ENCODE measurements around the gene CRB2. TPM values are rescaled to one million over a fixed set of nuclear protein-coding genes. Genes with fewer than 3 reads are reported as not detected.

Gene CRB2
- total and polyA plus RNA-seq, 2 of the 4 experiments (the other 2 are of a cell fraction), result not detected

DNA sequence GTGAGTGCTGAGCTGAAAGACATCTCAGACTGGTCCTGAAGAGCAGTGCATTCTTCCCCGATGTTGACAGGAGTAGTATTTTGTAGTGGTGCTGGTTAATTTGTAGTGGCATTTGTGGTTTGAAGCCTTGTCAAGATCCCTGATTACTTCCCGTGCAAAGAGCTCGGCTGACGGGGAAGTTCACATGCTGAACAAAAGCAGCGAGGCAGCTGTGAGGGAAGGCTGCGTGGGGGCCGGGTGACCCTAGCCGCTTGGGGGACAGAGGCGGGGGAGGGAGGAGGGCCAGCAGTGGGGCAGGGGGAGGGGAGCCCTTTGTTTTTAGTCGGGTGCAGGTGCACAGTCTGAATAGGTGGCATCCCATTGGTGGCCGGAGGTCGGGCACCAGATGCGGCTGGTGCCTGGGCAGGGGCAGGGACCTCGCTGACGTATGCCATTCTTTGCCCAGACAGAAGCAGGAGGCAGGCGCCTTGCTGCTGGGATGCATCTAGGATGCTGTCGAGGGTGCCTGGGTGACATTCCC, 64.7 kb downstream of the CRB2 start:
- Histone ChIP-seq H4K8ac (ENCODE audit: low read depth in 2 of 2, low read length in 2 of 2) (no peak overlapping the region), H2AK9ac (replicated peaks; ENCODE audit: low read depth, low read length, poor library complexity) (no peak overlapping the region), H4K5ac (ENCODE audit: low read depth, low read length) (no peak overlapping the region), H2BK15ac (ENCODE audit: low read depth, low read length) (no peak overlapping the region), H3K4me2 (ENCODE audit: low read depth, low read length) (no peak overlapping the region), H3K4me1 (ENCODE audit: control insufficient read depth, insufficient read depth, low read length) (no peaks in the 10 kb centered on the region), H2AK5ac (ENCODE audit: low read depth, low read length) (no peak overlapping the region), H4K20me1 (ENCODE audit: insufficient read depth, low read length) (no peaks in the 10 kb centered on the region), H3K36me3 (ENCODE audit: control insufficient read depth, insufficient read depth, low read length) (no peaks in the 10 kb centered on the region), H3K23ac (ENCODE audit: low read depth, low read length) (no peak overlapping the region), H2BK20ac (ENCODE audit: low read depth, low read length) (no peak overlapping the region), H3K9me3 (ENCODE audit: control insufficient read depth, insufficient read depth, low read length) (no peaks in the 10 kb centered on the region), H3K79me1 (ENCODE audit: low read depth in 1 of 2, low read length in 2 of 2) (no peaks in the 10 kb centered on the region), H3K14ac (replicated peaks; ENCODE audit: low read depth, low read length) (no peak overlapping the region), H2AFZ (replicated peaks; ENCODE audit: low read length, poor library complexity) (no peak overlapping the region), H3K9ac (ENCODE audit: low read depth, low read length) (no peak overlapping the region), H3K4ac (ENCODE audit: low read depth, low read length) (no peak overlapping the region), H3K27me3 (ENCODE audit: control insufficient read depth, insufficient read depth, low read length) (no peaks in the 10 kb centered on the region), H2BK5ac (ENCODE audit: low read depth, low read length, poor library complexity, severe bottlenecking) (no peak overlapping the region), H2BK120ac (ENCODE audit: low read depth, low read length) (no peak overlapping the region), H4K91ac (ENCODE audit: insufficient read depth, low read depth, low read length) (no peak overlapping the region), H3K4me3 (ENCODE audit: insufficient read depth, low read depth, low read length) (no peak overlapping the region), H3K56ac (ENCODE audit: extremely low read depth, insufficient read depth, low read length) (no peak overlapping the region), H3K9me1 (ENCODE audit: insufficient read depth, low read length) (no peaks in the 10 kb centered on the region), H3K18ac (ENCODE audit: low read depth, low read length) (no peak overlapping the region), H3K27ac (ENCODE audit: insufficient read depth, low read length) (no peak overlapping the region)
- POLR2A ChIA-PET (ENCODE audit: unreplicated experiment), result no interaction called here
- ATAC-seq (ENCODE audit: low read depth) (no peak), DNase-seq (no peak)
- CTCF ChIA-PET, result no interaction called here
- 88% methylated on average over 9 of the region's 17 CpGs; no CpG with 5 or more reads in 1 of the 2 experiments for WGBS, 2 experiments (ENCODE audit: extremely low coverage in 2 of 2, insufficient read length in 1 of 2)
- in situ Hi-C loops (cut with MboI; ENCODE audit: low sequenced_read_pairs), result no loop called here
- TF ChIP-seq POLR2A (IDR thresholded peaks at IDR 0.05; ENCODE audit: low read depth, low read length), result no peak
- TF ChIP-seq RFX5 (IDR thresholded peaks at IDR 0.05; ENCODE audit: low read depth, low read length), result no peak
- no peak for TF ChIP-seq CEBPB (IDR thresholded peaks at IDR 0.05; ENCODE audit: low read depth, low read length)
- TF ChIP-seq, protein P1, sequence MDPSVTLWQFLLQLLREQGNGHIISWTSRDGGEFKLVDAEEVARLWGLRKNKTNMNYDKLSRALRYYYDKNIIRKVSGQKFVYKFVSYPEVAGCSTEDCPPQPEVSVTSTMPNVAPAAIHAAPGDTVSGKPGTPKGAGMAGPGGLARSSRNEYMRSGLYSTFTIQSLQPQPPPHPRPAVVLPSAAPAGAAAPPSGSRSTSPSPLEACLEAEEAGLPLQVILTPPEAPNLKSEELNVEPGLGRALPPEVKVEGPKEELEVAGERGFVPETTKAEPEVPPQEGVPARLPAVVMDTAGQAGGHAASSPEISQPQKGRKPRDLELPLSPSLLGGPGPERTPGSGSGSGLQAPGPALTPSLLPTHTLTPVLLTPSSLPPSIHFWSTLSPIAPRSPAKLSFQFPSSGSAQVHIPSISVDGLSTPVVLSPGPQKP (IDR thresholded peaks at IDR 0.05; ENCODE audit: borderline replicate concordance, low read depth, low read length), result no peak
- TF ChIP-seq NFE2L2 (IDR thresholded peaks at IDR 0.05; ENCODE audit: low read depth, low read length), result no peak
- TF ChIP-seq, protein P2, sequence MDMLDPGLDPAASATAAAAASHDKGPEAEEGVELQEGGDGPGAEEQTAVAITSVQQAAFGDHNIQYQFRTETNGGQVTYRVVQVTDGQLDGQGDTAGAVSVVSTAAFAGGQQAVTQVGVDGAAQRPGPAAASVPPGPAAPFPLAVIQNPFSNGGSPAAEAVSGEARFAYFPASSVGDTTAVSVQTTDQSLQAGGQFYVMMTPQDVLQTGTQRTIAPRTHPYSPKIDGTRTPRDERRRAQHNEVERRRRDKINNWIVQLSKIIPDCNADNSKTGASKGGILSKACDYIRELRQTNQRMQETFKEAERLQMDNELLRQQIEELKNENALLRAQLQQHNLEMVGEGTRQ (IDR thresholded peaks at IDR 0.05; ENCODE audit: low read depth, low read length), result no peak
- no peak for TF ChIP-seq CHD1 (IDR thresholded peaks at IDR 0.05; ENCODE audit: low read depth, low read length)
- no peak for TF ChIP-seq BHLHE40 (IDR thresholded peaks at IDR 0.05; ENCODE audit: low read depth, low read length)
- TF ChIP-seq, protein P3, sequence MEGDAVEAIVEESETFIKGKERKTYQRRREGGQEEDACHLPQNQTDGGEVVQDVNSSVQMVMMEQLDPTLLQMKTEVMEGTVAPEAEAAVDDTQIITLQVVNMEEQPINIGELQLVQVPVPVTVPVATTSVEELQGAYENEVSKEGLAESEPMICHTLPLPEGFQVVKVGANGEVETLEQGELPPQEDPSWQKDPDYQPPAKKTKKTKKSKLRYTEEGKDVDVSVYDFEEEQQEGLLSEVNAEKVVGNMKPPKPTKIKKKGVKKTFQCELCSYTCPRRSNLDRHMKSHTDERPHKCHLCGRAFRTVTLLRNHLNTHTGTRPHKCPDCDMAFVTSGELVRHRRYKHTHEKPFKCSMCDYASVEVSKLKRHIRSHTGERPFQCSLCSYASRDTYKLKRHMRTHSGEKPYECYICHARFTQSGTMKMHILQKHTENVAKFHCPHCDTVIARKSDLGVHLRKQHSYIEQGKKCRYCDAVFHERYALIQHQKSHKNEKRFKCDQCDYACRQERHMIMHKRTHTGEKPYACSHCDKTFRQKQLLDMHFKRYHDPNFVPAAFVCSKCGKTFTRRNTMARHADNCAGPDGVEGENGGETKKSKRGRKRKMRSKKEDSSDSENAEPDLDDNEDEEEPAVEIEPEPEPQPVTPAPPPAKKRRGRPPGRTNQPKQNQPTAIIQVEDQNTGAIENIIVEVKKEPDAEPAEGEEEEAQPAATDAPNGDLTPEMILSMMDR (conservative IDR thresholded peaks at IDR 0.05; ENCODE audit: low read depth, low read length), result no peak
- TF ChIP-seq RCOR1 (IDR thresholded peaks at IDR 0.05; ENCODE audit: insufficient replicate concordance, low read length), result no peak
- TF ChIP-seq RAD21 (IDR thresholded peaks at IDR 0.05; ENCODE audit: low read length), result no peak
- no peak for TF ChIP-seq MXI1 (IDR thresholded peaks at IDR 0.05; ENCODE audit: borderline replicate concordance, low read depth, low read length)
- TF ChIP-seq MAZ (IDR thresholded peaks at IDR 0.05; ENCODE audit: borderline replicate concordance, low read depth, low read length), result no peak
- intact Hi-C loops (cut with micrococcal nuclease), result no loop called here
- dilution Hi-C loops (cut with HindIII; ENCODE audit: low sequenced_read_pairs, unreplicated experiment), result no loop called here
- no TSS peak for BruUV-seq (replicated peaks)

Measured in IMR-90 (cell line).